HCT116 (cell line): ENCODE measurements around the gene CYP2D6. TPM values are rescaled to one million over a fixed set of nuclear protein-coding genes. Genes with fewer than 3 reads are reported as not detected.

ENCODE experiments used
- ATAC-seq: fragments of 200-7000 bp; cut with Tn5 transposase; 2 replicates; pipeline ENCODE4 v1.9.1; 2020; ENCODE audit warnings: mild to moderate bottlenecking, moderate library complexity
- BruUV-seq: library from RNA; stranded (reverse); fragments of 400-500 nt; replicated peaks from 2 replicates; lab custom pipeline; 2021; lab: Mats Ljungman, UMichigan
- CTCF ChIA-PET: fragments of 300-600 bp; sonication (Branson Sonifier 250); formaldehyde crosslinking; loops from one replicate; lab custom pipeline; 2021; ENCODE audit warnings: antibody characterized with exemption; lab: Charles Lee
- POLR2A ChIA-PET: fragments of 300-600, 350-600 bp; sonication (Branson Sonifier 250); formaldehyde crosslinking; loops from one replicate; lab custom pipeline; 2021; ENCODE audit warnings: antibody characterized with exemption; lab: Charles Lee
- RAD21 ChIA-PET, 2 experiments: fragments of 300-600 bp; sonication (Branson Sonifier 250); formaldehyde crosslinking; loops; one replicate each; lab custom pipeline; 2023; ENCODE audit warnings: low total read pairs in 2 of 2; ENCODE audit not compliant: uncharacterized antibody in 2 of 2, unreplicated experiment in 2 of 2, low non-redundant PET in 1 of 2; lab: Charles Lee
- DNase-seq: peaks from one replicate; pipeline ENCODE4 v3.0.0-alpha.2; 2010; ENCODE audit warnings: low read depth, low spot score
- H2AFZ ChIP-seq: fragments of 200-600 bp; shearing (Covaris generic), sonication (generic); 2 replicates; pipeline ENCODE4 v1.6.1; 2017; ENCODE audit warnings: low read depth, mixed run types, mixed read lengths, antibody characterized with exemption, low read length; ENCODE audit not compliant: poor library complexity, severe bottlenecking
- H3K27ac ChIP-seq: 2 replicates; pipeline ENCODE4 v1.5.1; 2012; ENCODE audit warnings: low read depth, low read length
- H3K27me3 ChIP-seq: fragments of 200-600 bp; sonication (generic); 2 replicates; pipeline ENCODE4 v1.6.1; 2016; ENCODE audit warnings: mixed run types, low read length, mixed read lengths; ENCODE audit not compliant: insufficient read depth
- H3K36me3 ChIP-seq, 2 experiments: fragments of 200-500 bp in 1 of 2; fragments of 200-600 bp in 1 of 2; sonication (Bioruptor generic) in 1 of 2; sonication (generic) in 1 of 2; 2 replicates each; pipeline versions ENCODE4 v1.5.1 to v1.6.1; 2014 to 2016; ENCODE audit warnings: low read length in 2 of 2, inconsistent platforms in 1 of 2, mixed read lengths in 1 of 2, mixed run types in 1 of 2; ENCODE audit not compliant: insufficient read depth in 2 of 2, control insufficient read depth in 1 of 2
- H3K4me1 ChIP-seq, 2 experiments: fragments of 200-600 bp in 1 of 2; sonication (generic) in 1 of 2; 2 replicates each; pipeline versions ENCODE4 v1.5.1 to v1.6.1; 2012 to 2017; ENCODE audit warnings: low read length in 2 of 2, inconsistent platforms in 1 of 2, mild to moderate bottlenecking in 1 of 2, mixed read lengths in 1 of 2, mixed run types in 1 of 2, moderate library complexity in 1 of 2; ENCODE audit not compliant: insufficient read depth in 2 of 2, control insufficient read depth in 1 of 2
- H3K4me2 ChIP-seq: fragments of 200-600 bp; sonication (generic); 2 replicates; pipeline ENCODE4 v1.6.1; 2017; ENCODE audit warnings: mixed run types, low read length, mixed read lengths
- H3K4me3 ChIP-seq, 2 experiments: fragments of 200-600 bp in 1 of 2; sonication (generic) in 1 of 2; replicated peaks in 1 of 2; 2 replicates each; pipeline ENCODE4 v1.5.1; 2011 to 2016; ENCODE audit warnings: low read length in 2 of 2, control low read depth in 1 of 2, low read depth in 1 of 2, mild to moderate bottlenecking in 1 of 2, mixed read lengths in 1 of 2, mixed run types in 1 of 2
- H3K79me2 ChIP-seq: fragments of 200-600 bp; sonication (generic); 2 replicates; pipeline ENCODE4 v1.6.1; 2017; ENCODE audit warnings: mild to moderate bottlenecking, mixed run types, low read length, moderate library complexity, mixed read lengths; ENCODE audit not compliant: insufficient read depth
- H3K9ac ChIP-seq: fragments of 200-600 bp; sonication (generic); 2 replicates; pipeline ENCODE4 v1.6.1; 2016; ENCODE audit warnings: low read length, mixed read lengths
- H3K9me2 ChIP-seq: fragments of 200-600 bp; sonication (generic), shearing (Covaris generic); 2 replicates; pipeline ENCODE4 v1.6.1; 2017; ENCODE audit warnings: mixed run types, mild to moderate bottlenecking, moderate library complexity; ENCODE audit not compliant: insufficient read depth
- H3K9me3 ChIP-seq, 2 experiments: fragments of 200-500 bp in 1 of 2; fragments of 200-600 bp in 1 of 2; sonication (Bioruptor generic) in 1 of 2; sonication (generic) in 1 of 2; 2 replicates each; pipeline ENCODE4 v1.6.1; 2014 to 2017; ENCODE audit warnings: low read length in 2 of 2, mixed read lengths in 2 of 2, inconsistent platforms in 1 of 2, low read depth in 1 of 2, mild to moderate bottlenecking in 1 of 2, mixed run types in 1 of 2, moderate library complexity in 1 of 2; ENCODE audit not compliant: control insufficient read depth in 1 of 2, insufficient read depth in 1 of 2
- H4K20me1 ChIP-seq: fragments of 200-600 bp; sonication (generic), shearing (Covaris generic); 2 replicates; pipeline ENCODE4 v1.6.1; 2017; ENCODE audit warnings: mixed run types, mild to moderate bottlenecking, moderate library complexity; ENCODE audit not compliant: insufficient read depth
- ATF3 ChIP-seq: IDR thresholded peaks from 2 replicates; pipeline ENCODE4 v1.6.1; 2012
- CBX3 ChIP-seq: IDR thresholded peaks from 2 replicates; pipeline ENCODE4 v1.6.1; 2012; ENCODE audit warnings: low read depth
- EGR1 ChIP-seq: IDR thresholded peaks from 2 replicates; pipeline ENCODE4 v1.6.1; 2012; ENCODE audit warnings: low read depth
- FOSL1 ChIP-seq: IDR thresholded peaks from 2 replicates; pipeline ENCODE4 v1.6.1; 2012; ENCODE audit warnings: low read depth
- JUND ChIP-seq: IDR thresholded peaks from 2 replicates; pipeline ENCODE4 v1.6.1; 2012
- SIN3A ChIP-seq: IDR thresholded peaks from 2 replicates; pipeline ENCODE4 v1.6.1; 2012; ENCODE audit warnings: low read depth
- SRF ChIP-seq: IDR thresholded peaks from 2 replicates; pipeline ENCODE4 v1.6.1; 2012; ENCODE audit warnings: low read depth
- ZFX ChIP-seq: fragments of 450-650 bp; IDR thresholded peaks from 2 replicates; pipeline ENCODE4 v1.6.1; 2017
- ZNF274 ChIP-seq: fragments of 200-500 bp; sonication (Bioruptor generic); IDR thresholded peaks from 2 replicates; pipeline ENCODE4 v1.6.1; 2014; ENCODE audit warnings: mild to moderate bottlenecking, low read depth, low read length, inconsistent platforms
- intact Hi-C: fragments of 100-400 bp; cut with micrococcal nuclease; formaldehyde crosslinking; loops from 2 replicates; pipeline ENCODE4 v1.10.0; 2022
- total RNA-seq: library from RNA; stranded (reverse); gene quantifications from one replicate; pipeline ENCODE4 v1.2.1, GENCODE V29; 2021; ENCODE audit not compliant: unreplicated experiment
- TF ChIP-seq, protein P1 (sequence below): IDR thresholded peaks from 2 replicates; pipeline ENCODE4 v1.6.1; 2012
- TF ChIP-seq, protein P2 (sequence below), 3 experiments: fragments of 200-600 bp in 1 of 3; sonication (generic) in 1 of 3; IDR thresholded peaks in 2 of 3; conservative IDR thresholded peaks in 1 of 3; 2 replicates each; pipeline ENCODE4 v1.5.1; 2012 to 2017; ENCODE audit warnings: low read depth in 2 of 3, low read length in 2 of 3, antibody characterized with exemption in 1 of 3, borderline replicate concordance in 1 of 3, control low read depth in 1 of 3, mild to moderate bottlenecking in 1 of 3, mixed read lengths in 1 of 3, mixed run types in 1 of 3, moderate library complexity in 1 of 3; ENCODE audit not compliant: insufficient read depth in 1 of 3
- TF ChIP-seq, protein P3 (sequence below): IDR thresholded peaks from 2 replicates; pipeline ENCODE4 v1.6.1; 2011; ENCODE audit warnings: mild to moderate bottlenecking, low read length, moderate library complexity; ENCODE audit not compliant: insufficient replicate concordance; ENCODE audit errors: extremely low read depth
- TF ChIP-seq, protein P4 (sequence below): IDR thresholded peaks from 2 replicates; pipeline ENCODE4 v1.6.1; 2012; ENCODE audit warnings: low read depth

CYP2D6 gene
- total RNA-seq, 1 experiment from 2014 or later: 1.9 TPM

- H2AFZ ChIP-seq: no peak overlapping the region
- no peaks in the 10 kb centered on the region for H3K9me2 ChIP-seq
- ATAC-seq: no peak
- peaks cover 30% of the 10 kb centered on the region for H3K79me2 ChIP-seq
- intact Hi-C loops: no loop called here
- H3K4me1 ChIP-seq: no peaks in the 10 kb centered on the region
- ChIA-PET POLR2A (no interaction called here), RAD21 (no interaction called here), CTCF (interaction anchor here (1.6 to 4.7 kb wide), 2 partner anchors 265 to 272 kb away, joined by 6 to 28 read pairs; no protein-coding TSS in a partner anchor)
- no peak overlapping the region for H3K9ac ChIP-seq
- TF ChIP-seq FOSL1 (no peak), CBX3 (no peak), JUND (no peak), SRF (no peak), SIN3A (no peak), ZFX (no peak), EGR1 (no peak), ZNF274 (no peak), ATF3 (no peak)
- TF ChIP-seq, protein P1, sequence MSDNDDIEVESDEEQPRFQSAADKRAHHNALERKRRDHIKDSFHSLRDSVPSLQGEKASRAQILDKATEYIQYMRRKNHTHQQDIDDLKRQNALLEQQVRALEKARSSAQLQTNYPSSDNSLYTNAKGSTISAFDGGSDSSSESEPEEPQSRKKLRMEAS: no peak
- TF ChIP-seq, protein P2, sequence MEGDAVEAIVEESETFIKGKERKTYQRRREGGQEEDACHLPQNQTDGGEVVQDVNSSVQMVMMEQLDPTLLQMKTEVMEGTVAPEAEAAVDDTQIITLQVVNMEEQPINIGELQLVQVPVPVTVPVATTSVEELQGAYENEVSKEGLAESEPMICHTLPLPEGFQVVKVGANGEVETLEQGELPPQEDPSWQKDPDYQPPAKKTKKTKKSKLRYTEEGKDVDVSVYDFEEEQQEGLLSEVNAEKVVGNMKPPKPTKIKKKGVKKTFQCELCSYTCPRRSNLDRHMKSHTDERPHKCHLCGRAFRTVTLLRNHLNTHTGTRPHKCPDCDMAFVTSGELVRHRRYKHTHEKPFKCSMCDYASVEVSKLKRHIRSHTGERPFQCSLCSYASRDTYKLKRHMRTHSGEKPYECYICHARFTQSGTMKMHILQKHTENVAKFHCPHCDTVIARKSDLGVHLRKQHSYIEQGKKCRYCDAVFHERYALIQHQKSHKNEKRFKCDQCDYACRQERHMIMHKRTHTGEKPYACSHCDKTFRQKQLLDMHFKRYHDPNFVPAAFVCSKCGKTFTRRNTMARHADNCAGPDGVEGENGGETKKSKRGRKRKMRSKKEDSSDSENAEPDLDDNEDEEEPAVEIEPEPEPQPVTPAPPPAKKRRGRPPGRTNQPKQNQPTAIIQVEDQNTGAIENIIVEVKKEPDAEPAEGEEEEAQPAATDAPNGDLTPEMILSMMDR (IDR thresholded peaks at IDR 0.05 in 2 of 3, conservative IDR thresholded peaks at IDR 0.05 in 1 of 3; ENCODE audit: borderline replicate concordance in 1 of 3, insufficient read depth in 1 of 3, low read depth in 2 of 3, low read length in 2 of 3): no peak
- TF ChIP-seq, protein P3, sequence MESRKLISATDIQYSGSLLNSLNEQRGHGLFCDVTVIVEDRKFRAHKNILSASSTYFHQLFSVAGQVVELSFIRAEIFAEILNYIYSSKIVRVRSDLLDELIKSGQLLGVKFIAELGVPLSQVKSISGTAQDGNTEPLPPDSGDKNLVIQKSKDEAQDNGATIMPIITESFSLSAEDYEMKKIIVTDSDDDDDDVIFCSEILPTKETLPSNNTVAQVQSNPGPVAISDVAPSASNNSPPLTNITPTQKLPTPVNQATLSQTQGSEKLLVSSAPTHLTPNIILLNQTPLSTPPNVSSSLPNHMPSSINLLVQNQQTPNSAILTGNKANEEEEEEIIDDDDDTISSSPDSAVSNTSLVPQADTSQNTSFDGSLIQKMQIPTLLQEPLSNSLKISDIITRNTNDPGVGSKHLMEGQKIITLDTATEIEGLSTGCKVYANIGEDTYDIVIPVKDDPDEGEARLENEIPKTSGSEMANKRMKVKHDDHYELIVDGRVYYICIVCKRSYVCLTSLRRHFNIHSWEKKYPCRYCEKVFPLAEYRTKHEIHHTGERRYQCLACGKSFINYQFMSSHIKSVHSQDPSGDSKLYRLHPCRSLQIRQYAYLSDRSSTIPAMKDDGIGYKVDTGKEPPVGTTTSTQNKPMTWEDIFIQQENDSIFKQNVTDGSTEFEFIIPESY: no peak
- TF ChIP-seq, protein P4, sequence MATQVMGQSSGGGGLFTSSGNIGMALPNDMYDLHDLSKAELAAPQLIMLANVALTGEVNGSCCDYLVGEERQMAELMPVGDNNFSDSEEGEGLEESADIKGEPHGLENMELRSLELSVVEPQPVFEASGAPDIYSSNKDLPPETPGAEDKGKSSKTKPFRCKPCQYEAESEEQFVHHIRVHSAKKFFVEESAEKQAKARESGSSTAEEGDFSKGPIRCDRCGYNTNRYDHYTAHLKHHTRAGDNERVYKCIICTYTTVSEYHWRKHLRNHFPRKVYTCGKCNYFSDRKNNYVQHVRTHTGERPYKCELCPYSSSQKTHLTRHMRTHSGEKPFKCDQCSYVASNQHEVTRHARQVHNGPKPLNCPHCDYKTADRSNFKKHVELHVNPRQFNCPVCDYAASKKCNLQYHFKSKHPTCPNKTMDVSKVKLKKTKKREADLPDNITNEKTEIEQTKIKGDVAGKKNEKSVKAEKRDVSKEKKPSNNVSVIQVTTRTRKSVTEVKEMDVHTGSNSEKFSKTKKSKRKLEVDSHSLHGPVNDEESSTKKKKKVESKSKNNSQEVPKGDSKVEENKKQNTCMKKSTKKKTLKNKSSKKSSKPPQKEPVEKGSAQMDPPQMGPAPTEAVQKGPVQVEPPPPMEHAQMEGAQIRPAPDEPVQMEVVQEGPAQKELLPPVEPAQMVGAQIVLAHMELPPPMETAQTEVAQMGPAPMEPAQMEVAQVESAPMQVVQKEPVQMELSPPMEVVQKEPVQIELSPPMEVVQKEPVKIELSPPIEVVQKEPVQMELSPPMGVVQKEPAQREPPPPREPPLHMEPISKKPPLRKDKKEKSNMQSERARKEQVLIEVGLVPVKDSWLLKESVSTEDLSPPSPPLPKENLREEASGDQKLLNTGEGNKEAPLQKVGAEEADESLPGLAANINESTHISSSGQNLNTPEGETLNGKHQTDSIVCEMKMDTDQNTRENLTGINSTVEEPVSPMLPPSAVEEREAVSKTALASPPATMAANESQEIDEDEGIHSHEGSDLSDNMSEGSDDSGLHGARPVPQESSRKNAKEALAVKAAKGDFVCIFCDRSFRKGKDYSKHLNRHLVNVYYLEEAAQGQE: no peak
- peaks cover 0 to 9% of the 10 kb centered on the region in 2 experiments; a peak in 1 of 4 replicates for H3K36me3 ChIP-seq
- no peaks in the 10 kb centered on the region for H3K27me3 ChIP-seq
- no peaks in the 10 kb centered on the region for H4K20me1 ChIP-seq
- no peaks in the 10 kb centered on the region for H3K9me3 ChIP-seq
- H3K27ac ChIP-seq: no peak overlapping the region
- DNase-seq: no peak
- no peak overlapping the region for H3K4me3 ChIP-seq
- BruUV-seq: no TSS peak
- no peak overlapping the region for H3K4me2 ChIP-seq
These were observed 41.5 kb upstream of the CYP2D6 start for GRCh38 chr22:42171946-42172719.
